HepG2 (cell line): ENCODE results near the gene ZKSCAN1. TPM values are rescaled to one million over a fixed set of nuclear protein-coding genes. Genes with fewer than 3 reads are reported as not detected.
A peak's percentile ranks its signal among the peaks of the same experiment; 100 is the strongest.

Source experiments
- BCLAF1 ChIP-seq: fragments of 450-650 bp; IDR thresholded peaks from 2 replicates; pipeline ENCODE4 v1.6.1; 2017; ENCODE audit warnings: mild to moderate bottlenecking
- GABPB1 ChIP-seq: IDR thresholded peaks from 2 replicates; pipeline ENCODE4 v1.6.1; 2016; ENCODE audit warnings: mild to moderate bottlenecking, missing genetic modification reagents, moderate library complexity, missing compliant biosample characterization
- HOXA3 ChIP-seq: sonication (generic); formaldehyde crosslinking; IDR thresholded peaks from 2 replicates; pipeline ENCODE4 v1.5.0; 2020; ENCODE audit warnings: missing genetic modification reagents
- HOXA9 ChIP-seq: sonication (generic); formaldehyde crosslinking; IDR thresholded peaks from 2 replicates; pipeline ENCODE4 v1.8.1; 2022; ENCODE audit warnings: missing genetic modification reagents, mild to moderate bottlenecking, moderate library complexity, borderline replicate concordance
- KIAA2018 ChIP-seq: sonication (generic); formaldehyde crosslinking; IDR thresholded peaks from 2 replicates; pipeline ENCODE4 v1.5.0; 2020; ENCODE audit warnings: mild to moderate bottlenecking, missing genetic modification reagents, borderline replicate concordance
- NONO ChIP-seq, 2 experiments: fragments of 450-650 bp in 1 of 2; sonication (generic) in 1 of 2; formaldehyde crosslinking in 1 of 2; IDR thresholded peaks in 1 of 2; conservative IDR thresholded peaks in 1 of 2; 2 replicates each; pipeline versions ENCODE4 v1.6.1 to v1.8.0; 2017 to 2022; ENCODE audit warnings: mild to moderate bottlenecking in 1 of 2, missing genetic modification reagents in 1 of 2, moderate library complexity in 1 of 2
- PLRG1 ChIP-seq: fragments of 450-650 bp; conservative IDR thresholded peaks from 2 replicates; pipeline ENCODE4 v1.6.1; 2016
- SRSF4 ChIP-seq: fragments of 200-400 bp; formaldehyde crosslinking; IDR thresholded peaks from one replicate; pipeline ENCODE4 v1.6.1; 2018; ENCODE audit warnings: mild to moderate bottlenecking, low read depth, low read length, moderate library complexity; ENCODE audit not compliant: poor library complexity, severe bottlenecking
- TAF15 ChIP-seq: fragments of 200-400 bp; formaldehyde crosslinking; IDR thresholded peaks from one replicate; pipeline ENCODE4 v1.6.1; 2018; ENCODE audit warnings: mild to moderate bottlenecking, low read depth, low read length; ENCODE audit not compliant: poor library complexity, severe bottlenecking
- TBP ChIP-seq: sonication (generic); formaldehyde crosslinking; IDR thresholded peaks from 2 replicates; pipeline ENCODE4 v1.5.0; 2020; ENCODE audit warnings: missing genetic modification reagents
- TERF1 ChIP-seq: sonication (generic); formaldehyde crosslinking; IDR thresholded peaks from 2 replicates; pipeline ENCODE4 v1.8.0; 2022; ENCODE audit warnings: mild to moderate bottlenecking, missing genetic modification reagents, moderate library complexity
- ZKSCAN5 ChIP-seq: sonication (generic); formaldehyde crosslinking; IDR thresholded peaks from 2 replicates; pipeline ENCODE4 v1.5.1; 2020; ENCODE audit warnings: mild to moderate bottlenecking, missing genetic modification reagents
- ZNF205 ChIP-seq: IDR thresholded peaks from 2 replicates; pipeline ENCODE4 v1.6.1; 2018; ENCODE audit warnings: missing biosample characterization, missing genetic modification reagents
- ZNF337 ChIP-seq: sonication (generic); formaldehyde crosslinking; IDR thresholded peaks from 2 replicates; pipeline ENCODE4 v1.5.1; 2020; ENCODE audit warnings: missing genetic modification reagents, low read depth, mild to moderate bottlenecking, borderline replicate concordance
- ZNF468 ChIP-seq: sonication (generic); formaldehyde crosslinking; IDR thresholded peaks from 2 replicates; pipeline ENCODE4 v1.8.0; 2022; ENCODE audit warnings: mild to moderate bottlenecking, moderate library complexity, missing genetic modification reagents
- ZNF570 ChIP-seq: sonication (generic); formaldehyde crosslinking; IDR thresholded peaks from 2 replicates; pipeline ENCODE4 v1.4.0; 2020; ENCODE audit warnings: mild to moderate bottlenecking, missing genetic modification reagents, borderline replicate concordance
- polyA plus RNA-seq, 8 experiments: library from polyadenylated mRNA; depleted of rRNA in 3 of 8; stranded (reverse) in 7 of 8; unstranded in 1 of 8; fragments of >200 nt; fragmentation: Illumina TruSeq in 4 of 8; extraction: Trizol in 4 of 8; gene quantifications; 2 replicates each; pipeline versions ENCODE4 v1.2.1 to v1.2.3, GENCODE V29; 2011 to 2016; ENCODE audit warnings: low read depth in 4 of 8, missing spikeins in 1 of 8, mixed read lengths in 1 of 8; ENCODE audit not compliant: insufficient read depth in 1 of 8
- total RNA-seq, 5 experiments: library from RNA; depleted of rRNA; stranded (reverse); fragments of >200 nt; fragmentation: Illumina TruSeq; extraction: Trizol; gene quantifications; 2 replicates each; pipeline ENCODE4 v1.2.3, GENCODE V29; 2016; ENCODE audit warnings: low read depth in 1 of 5

Gene ZKSCAN1
- total and polyA plus RNA-seq, 2 of the 13 experiments (the other 11 are each of a cell fraction or from before 2014, with no cell fraction given) = 46.4 to 60.6 TPM

GRCh38 chr7:100088621-100089457, 73.4 kb downstream of the ZKSCAN1 start, which contains the start of gene COPS6 (continued):
- TF ChIP-seq BCLAF1 (no peak), ZNF468 (CRISPR knock-in tag) (peak; percentile 77; the same call in 1 of the 2 replicates), ZNF337 (CRISPR knock-in tag) (no peak), NONO (IDR thresholded peaks at IDR 0.05) (no peak), NONO (CRISPR knock-in tag; conservative IDR thresholded peaks at IDR 0.05) (peak; percentile 97), KIAA2018 (CRISPR knock-in tag) (peak; percentile 65; the same call in 1 of the 2 replicates), TAF15 (peak; percentile 66), PLRG1 (no peak), TERF1 (CRISPR knock-in tag) (peak; percentile 85), GABPB1 (CRISPR knock-in tag) (peak; percentile 90), TBP (CRISPR knock-in tag) (no peak), ZNF570 (CRISPR knock-in tag) (0 out of 2 replicates have a peak, but pooled peaks have one; percentile 86), HOXA9 (CRISPR knock-in tag) (peak; percentile 89), HOXA3 (peak; percentile 92), ZKSCAN5 (CRISPR knock-in tag) (no peak), ZNF205 (peak; percentile 89), SRSF4 (no peak)
